Daoy (cell line): ENCODE measurements around the gene BYSL. TPM values are rescaled to one million over a fixed set of nuclear protein-coding genes. Genes with fewer than 3 reads are reported as not detected.

ENCODE experiments used
- DNase-seq: peaks from one replicate; pipeline ENCODE4 v3.0.0-alpha.2; 2015; ENCODE audit warnings: low read depth
- total RNA-seq: library from RNA; depleted of rRNA; stranded (reverse); fragments of >200 nt; shearing (Covaris generic); gene quantifications from 2 replicates; pipeline ENCODE4 v1.2.3, GENCODE V29; 2014; rRNA removed

Gene BYSL
- total RNA-seq, 1 experiment from 2014 or later: 35.4 TPM

GRCh38 chr6:41976794-41977484 lies 55.6 kb downstream of the BYSL start:
- peak; percentile 61 for DNase-seq

Other genes with a start within 250 kb of the BYSL start
- 4.0 and 8.1 TPM in 2 replicates for gene TFEB, start 185.9 kb upstream of the BYSL start, total RNA-seq
- not detected in 2 replicates for gene PGC, start 174.1 kb upstream of the BYSL start, total RNA-seq
- gene FRS3, start 141.6 kb upstream of the BYSL start, total RNA-seq: 0.74 and 2.3 TPM in 2 replicates
- not detected in 2 replicates for gene PRICKLE4, start 140.7 kb upstream of the BYSL start, total RNA-seq
- gene TOMM6, start 133.8 kb upstream of the BYSL start, total RNA-seq: 229 and 285 TPM in 2 replicates
- 0.83 and 3.9 TPM in 2 replicates for gene USP49, start 26.1 kb upstream of the BYSL start, total RNA-seq
- 32.1 and 45.1 TPM in 2 replicates for gene MED20, start 360 bp upstream of the BYSL start, total RNA-seq
- gene CCND3, start 20.3 kb downstream of the BYSL start, total RNA-seq: 43.3 and 51.6 TPM in 2 replicates
- gene TAF8, start 129.0 kb downstream of the BYSL start, total RNA-seq: 20.6 and 34.1 TPM in 2 replicates
- not detected in 2 replicates for gene C6orf132, start 221.1 kb downstream of the BYSL start, total RNA-seq